WI38 (cell line): ENCODE results near the gene ANTKMT.

ENCODE experiments used
- H3K4me3 ChIP-seq: 2 replicates; pipeline ENCODE4 v1.5.1; 2011; ENCODE audit warnings: low read depth, mild to moderate bottlenecking, control low read depth, low read length
- CTCF ChIP-seq: IDR thresholded peaks from 2 replicates; pipeline ENCODE4 v1.5.1; 2012; ENCODE audit warnings: low read depth, mild to moderate bottlenecking, control low read depth, low read length

Gene ANTKMT

DNA sequence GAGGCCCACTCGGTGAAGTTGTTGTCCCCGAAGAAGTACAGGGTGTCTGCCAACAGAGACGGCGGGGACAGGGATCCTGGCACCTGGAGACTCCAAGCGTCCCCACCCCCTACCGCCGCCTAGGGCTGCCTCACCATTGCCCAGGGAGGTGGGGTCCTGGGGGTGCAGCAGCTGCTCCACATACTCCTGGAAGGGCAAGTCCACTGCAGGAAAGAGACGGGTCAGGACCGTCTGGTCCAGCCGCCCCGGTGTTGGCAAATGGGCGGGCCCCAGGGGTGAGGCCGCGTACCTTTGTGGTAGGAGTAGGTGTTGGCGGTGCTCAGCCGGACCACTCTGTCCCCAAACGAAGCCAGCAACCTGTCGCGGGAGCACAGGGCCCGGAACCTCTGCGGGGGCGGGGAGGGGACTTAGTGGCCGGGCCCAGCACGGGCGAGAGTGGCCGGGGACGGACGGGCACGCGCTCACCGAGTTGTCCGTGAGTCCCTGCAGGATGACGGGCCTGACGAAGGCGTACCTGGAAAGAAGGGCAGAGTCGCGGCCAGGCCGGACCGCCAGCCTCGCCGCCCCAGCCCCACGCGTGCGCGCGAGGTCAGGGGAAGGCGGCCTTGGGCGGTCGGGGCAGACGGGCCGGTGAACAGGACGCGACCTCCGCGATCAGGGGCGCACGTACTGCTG is 37.4 kb upstream of the ANTKMT start:
- no peak for TF ChIP-seq CTCF
- peak overlapping the region; percentile 54 for H3K4me3 ChIP-seq

DNA sequence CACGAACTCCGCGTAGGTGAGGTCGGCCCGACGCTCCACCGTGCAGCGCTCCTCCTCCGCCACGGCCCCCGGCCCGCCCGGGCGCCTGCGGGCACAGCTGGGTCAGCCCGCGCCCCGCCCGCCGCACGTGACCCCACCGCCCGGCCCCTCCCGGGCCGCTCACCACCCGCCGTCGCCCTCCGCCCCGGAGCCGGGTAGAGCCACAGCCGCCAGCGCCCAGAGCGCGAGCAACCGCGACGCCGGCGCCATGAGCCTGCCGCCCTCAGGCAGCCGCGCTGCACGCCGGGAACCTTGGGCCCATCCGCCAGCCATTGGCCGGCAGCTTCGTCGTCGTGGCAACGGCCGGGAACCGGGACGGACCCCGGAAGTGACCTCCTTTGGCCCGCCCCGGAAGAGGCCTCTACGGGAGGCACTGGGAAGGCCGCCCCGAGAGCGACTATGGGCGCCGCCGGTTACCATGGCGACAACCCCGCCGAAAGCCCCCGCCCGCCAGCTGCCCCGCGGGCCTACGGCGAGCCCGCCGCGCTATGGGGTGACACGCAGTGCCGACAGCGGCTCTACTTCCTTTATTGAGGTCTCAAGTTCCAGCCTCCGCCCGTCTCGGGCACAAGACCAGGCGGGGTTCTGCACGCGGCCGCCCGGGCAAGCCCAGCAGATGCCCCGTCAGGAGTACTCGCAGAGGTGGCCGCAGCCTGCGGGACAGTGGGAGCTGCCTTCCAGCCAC is 36.7 kb upstream of the ANTKMT start, which contains the start of gene JMJD8:
TSS of gene JMJD8 (minus strand) at position 264 of the 724 bp plus-strand sequence. CDS start at position 249, 15 bp downstream.
- TF ChIP-seq CTCF, result no peak
- peak within 1 kb of the TSS; percentile 54 for H3K4me3 ChIP-seq

DNA sequence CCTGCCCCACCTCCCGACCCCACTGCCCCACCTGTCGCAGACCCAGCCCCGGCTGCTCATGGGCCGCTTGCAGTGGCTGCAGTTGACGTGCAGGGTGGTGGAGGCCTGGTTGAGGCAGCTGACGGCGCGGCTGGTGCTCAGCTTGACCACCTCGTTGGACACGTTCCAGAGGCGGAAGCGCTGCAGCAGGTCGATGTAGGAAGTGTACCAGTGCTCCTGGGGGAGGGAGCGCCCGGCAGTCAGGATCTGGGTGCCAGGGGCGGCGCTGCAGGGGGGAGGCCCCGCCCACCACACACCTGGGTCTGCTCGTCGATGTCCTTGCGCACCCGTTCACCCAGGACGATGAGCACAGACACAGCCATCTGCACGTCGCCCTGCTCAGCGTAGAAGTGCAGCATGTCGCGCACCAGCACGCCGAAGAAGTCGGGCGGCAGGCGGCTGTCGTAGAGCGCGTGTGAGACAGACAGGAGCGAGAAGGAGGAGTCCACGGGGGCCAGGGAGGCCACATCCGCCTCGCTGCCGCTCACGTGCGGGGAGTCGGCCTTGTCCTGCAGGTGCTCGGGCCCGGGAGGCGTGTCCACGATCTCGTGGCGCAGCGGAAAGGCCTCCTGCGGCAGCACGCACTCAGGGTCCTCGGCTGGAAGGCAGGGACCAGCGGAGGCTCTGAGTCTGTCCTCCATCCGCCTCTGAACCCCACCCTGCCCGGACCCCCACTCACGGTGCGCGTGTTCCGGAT is 35.8 kb upstream of the ANTKMT start:
- TF ChIP-seq CTCF, result no peak
- H3K4me3 ChIP-seq, result no peak overlapping the region

- H3K4me3 ChIP-seq, result no peak overlapping the region
- TF ChIP-seq CTCF, result peak; percentile 29; the same call in 1 of the 2 replicates
These were observed 35.0 kb upstream of the ANTKMT start for GRCh38 chr16:685967-686366.

GRCh38 chr16:686459-687260 is 34.3 kb upstream of the ANTKMT start:
- TF ChIP-seq CTCF, result no peak
- H3K4me3 ChIP-seq, result no peak overlapping the region

DNA sequence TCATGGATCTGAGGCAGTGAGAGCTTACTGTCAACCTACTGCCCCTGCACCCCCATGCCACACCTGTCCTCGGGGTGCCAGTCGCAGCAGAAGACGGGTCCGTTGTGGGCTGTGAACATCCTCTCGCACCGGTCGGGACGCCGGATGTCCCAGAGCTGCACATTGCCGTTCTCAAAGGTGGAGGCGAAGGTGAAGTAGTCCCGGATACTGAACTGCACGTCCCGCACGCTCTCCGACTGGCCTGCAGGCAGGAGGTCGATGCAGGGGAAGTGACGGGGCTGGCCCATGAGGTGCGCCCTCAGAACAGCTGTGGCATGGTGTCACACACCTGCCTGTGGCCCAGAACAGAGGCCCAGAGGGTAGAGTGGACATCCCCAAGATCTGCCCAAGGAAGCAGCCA is 33.4 kb upstream of the ANTKMT start:
- no peak overlapping the region for H3K4me3 ChIP-seq
- TF ChIP-seq CTCF, result no peak
